Eye (tissue), 1 donor: ENCODE data around the gene HEBP1.
A peak's percentile ranks its signal among the peaks of the same experiment; 100 is the strongest.

Experiments used
- DNase-seq: peaks from one replicate; pipeline ENCODE4 v3.0.0-alpha.2; 2015

The HEBP1 gene

GRCh38 chr12:12987421-12987820 lies 12.6 kb downstream of the HEBP1 start:
- no peak for DNase-seq

- no peak for DNase-seq
These were observed 13.2 kb downstream of the HEBP1 start for GRCh38 chr12:12986775-12987331.

GRCh38 chr12:12985817-12986408 lies 14.2 kb downstream of the HEBP1 start:
- no peak for DNase-seq

- DNase-seq = no peak
These were observed 15.9 kb downstream of the HEBP1 start for GRCh38 chr12:12984149-12984548.

GRCh38 chr12:12983420-12984035 lies 16.5 kb downstream of the HEBP1 start:
- DNase-seq = peak; percentile 73

- DNase-seq = no peak
These were observed 17.7 kb downstream of the HEBP1 start for GRCh38 chr12:12982331-12982730.

GRCh38 chr12:12979731-12980259 lies 20.3 kb downstream of the HEBP1 start:
- DNase-seq = peak; percentile 62

GRCh38 chr12:12979126-12979525 lies 20.9 kb downstream of the HEBP1 start:
- DNase-seq = no peak

GRCh38 chr12:12977231-12977630 lies 22.8 kb downstream of the HEBP1 start:
- no peak for DNase-seq

- no peak for DNase-seq
These were observed 23.7 kb downstream of the HEBP1 start for GRCh38 chr12:12976366-12976765.

- DNase-seq = no peak
These were observed 24.6 kb downstream of the HEBP1 start for GRCh38 chr12:12975322-12976077.

- no peak for DNase-seq
These were observed 25.9 kb downstream of the HEBP1 start for GRCh38 chr12:12974211-12974610.

GRCh38 chr12:12973019-12973418 lies 27.0 kb downstream of the HEBP1 start:
- no peak for DNase-seq

GRCh38 chr12:12965836-12966235 lies 34.2 kb downstream of the HEBP1 start:
- DNase-seq = no peak

GRCh38 chr12:12964255-12964654 lies 35.8 kb downstream of the HEBP1 start:
- DNase-seq = no peak

GRCh38 chr12:12960639-12961209 lies 39.3 kb downstream of the HEBP1 start:
- DNase-seq = peak; percentile 64

- no peak for DNase-seq
These were observed 41.2 kb downstream of the HEBP1 start for GRCh38 chr12:12958886-12959285.

- DNase-seq = no peak
These were observed 45.0 kb downstream of the HEBP1 start for GRCh38 chr12:12954878-12955625.

GRCh38 chr12:12954356-12954755 lies 45.7 kb downstream of the HEBP1 start:
- no peak for DNase-seq

GRCh38 chr12:12952036-12952435 lies 48.0 kb downstream of the HEBP1 start, which contains the start of gene GPRC5D:
TSS of gene GPRC5D (minus strand) at chr12:12952170. CDS start at chr12:12950384, 1,786 bp downstream.
- no peak for DNase-seq

GRCh38 chr12:12951504-12951903 lies 48.6 kb downstream of the HEBP1 start:
- DNase-seq = no peak

- no peak for DNase-seq
These were observed 52.2 kb downstream of the HEBP1 start for GRCh38 chr12:12947902-12948301.
